Immature natural killer cell (primary cell): Measurements from ENCODE around the gene RAI2. TPM values are rescaled to one million over a fixed set of nuclear protein-coding genes. Genes with fewer than 3 reads are reported as not detected.

Experiments used
- DNase-seq, 3 donors: peaks; one replicate each; pipeline ENCODE4 v3.0.0; 2022; ENCODE audit warnings: mixed read lengths in 1 of 3
- H3K27ac Mint-ChIP-seq, 6 donors: one replicate each; pipeline ENCODE4 v1.8.0; 2020; ENCODE audit warnings: mixed read lengths in 6 of 6, mild to moderate bottlenecking in 5 of 6, inconsistent platforms in 4 of 6, moderate library complexity in 3 of 6
- H3K27me3 Mint-ChIP-seq, 3 donors: one replicate each; pipeline ENCODE4 v1.8.0; 2020 to 2021; ENCODE audit warnings: low read depth in 3 of 3, mild to moderate bottlenecking in 3 of 3, mixed read lengths in 3 of 3, moderate library complexity in 3 of 3, inconsistent platforms in 1 of 3
- H3K36me3 Mint-ChIP-seq, 3 donors: one replicate each; pipeline ENCODE4 v1.8.0; 2020; ENCODE audit warnings: mixed read lengths in 3 of 3, inconsistent platforms in 2 of 3, mild to moderate bottlenecking in 2 of 3
- H3K4me1 Mint-ChIP-seq, 2 donors: one replicate each; pipeline ENCODE4 v1.8.0; 2020; ENCODE audit warnings: inconsistent platforms in 2 of 2, mild to moderate bottlenecking in 2 of 2, mixed read lengths in 2 of 2, moderate library complexity in 1 of 2
- H3K4me3 Mint-ChIP-seq, 5 donors: one replicate each; pipeline ENCODE4 v1.8.0; 2020; ENCODE audit warnings: mild to moderate bottlenecking in 5 of 5, mixed read lengths in 5 of 5, inconsistent platforms in 3 of 5, moderate library complexity in 3 of 5
- H3K9me3 Mint-ChIP-seq, 6 donors: one replicate each; pipeline ENCODE4 v1.8.0; 2020; ENCODE audit warnings: mild to moderate bottlenecking in 6 of 6, mixed read lengths in 6 of 6, inconsistent platforms in 4 of 6, moderate library complexity in 3 of 6
- polyA plus RNA-seq, 3 donors: library from polyadenylated mRNA; unstranded; fragments of 300-500 nt; fragmentation: Illumina TruSeq; gene quantifications; one replicate each; pipeline ENCODE4 v1.2.3, GENCODE V29; 2021

RAI2 gene
- polyA plus RNA-seq, 3 donors from 2014 or later = not detected

DNA sequence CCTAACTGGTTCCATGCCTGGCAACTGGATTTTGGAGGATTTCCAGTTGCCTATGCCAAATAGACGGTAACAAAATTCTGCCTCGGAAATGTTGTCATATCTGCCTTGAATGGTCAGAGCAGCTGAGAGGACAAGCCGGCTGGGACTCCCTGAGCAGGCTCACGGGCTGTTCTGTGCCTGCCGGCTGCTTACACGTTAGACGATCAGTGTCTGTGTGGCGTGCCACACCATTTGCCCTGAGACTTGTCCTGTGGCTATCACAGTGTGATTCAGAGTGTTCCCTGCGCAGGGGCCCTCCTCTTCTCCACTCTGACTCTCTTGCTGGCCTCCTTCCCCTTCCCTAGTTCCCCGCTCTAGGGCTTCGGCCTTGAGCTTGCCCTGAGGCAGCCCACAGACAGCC is 42.4 kb downstream of the RAI2 start:
- H3K9me3 Mint-ChIP-seq = no peaks in the 10 kb centered on the region
- H3K27me3 Mint-ChIP-seq = peaks cover 0 to 2% (median 0%) of the 10 kb centered on the region in 3 donors
- DNase-seq = no peak
- H3K36me3 Mint-ChIP-seq = no peaks in the 10 kb centered on the region
- no peak overlapping the region for H3K4me3 Mint-ChIP-seq
- H3K4me1 Mint-ChIP-seq = no peaks in the 10 kb centered on the region
- H3K27ac Mint-ChIP-seq = no peak overlapping the region

DNA sequence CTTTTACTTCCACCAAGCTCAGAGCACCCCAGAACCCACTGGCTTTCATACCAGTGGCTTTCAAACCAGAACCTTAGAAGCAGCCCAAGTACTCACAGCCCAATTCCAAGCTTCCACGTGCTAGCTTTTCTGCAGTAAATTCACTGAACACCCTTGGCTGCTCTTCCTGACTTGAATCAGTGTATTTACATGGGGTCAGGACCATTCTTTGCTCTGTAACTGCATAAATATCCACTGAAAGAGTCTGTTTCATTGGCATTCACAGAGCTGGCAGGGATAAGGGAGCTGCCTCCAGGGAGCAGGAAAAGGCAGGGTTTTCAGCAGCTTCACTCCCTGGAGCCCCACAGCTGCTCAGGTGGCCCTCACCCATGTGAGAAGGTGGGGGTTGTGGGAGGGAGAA is 43.8 kb downstream of the RAI2 start:
- H3K9me3 Mint-ChIP-seq = peaks cover 0 to 2% (median 0%) of the 10 kb centered on the region in 6 donors
- H3K27ac Mint-ChIP-seq = no peak overlapping the region
- no peaks in the 10 kb centered on the region for H3K4me1 Mint-ChIP-seq
- no peak for DNase-seq
- H3K4me3 Mint-ChIP-seq = no peak overlapping the region
- peaks cover 0 to 4% (median 4%) of the 10 kb centered on the region in 3 donors for H3K27me3 Mint-ChIP-seq
- no peaks in the 10 kb centered on the region for H3K36me3 Mint-ChIP-seq

- DNase-seq = no peak
- no peaks in the 10 kb centered on the region for H3K4me1 Mint-ChIP-seq
- no peaks in the 10 kb centered on the region for H3K36me3 Mint-ChIP-seq
- H3K27me3 Mint-ChIP-seq = peaks cover 0 to 4% (median 4%) of the 10 kb centered on the region in 3 donors
- H3K9me3 Mint-ChIP-seq = peaks cover 0 to 2% (median 0%) of the 10 kb centered on the region in 6 donors
- no peak overlapping the region for H3K27ac Mint-ChIP-seq
- no peak overlapping the region for H3K4me3 Mint-ChIP-seq
Observed at GRCh38 chrX:17814557-17814956, 46.5 kb downstream of the RAI2 start.

GRCh38 chrX:17814059-17814458 is 47.0 kb downstream of the RAI2 start:
- H3K9me3 Mint-ChIP-seq = peaks cover 0 to 2% (median 0%) of the 10 kb centered on the region in 6 donors
- H3K27me3 Mint-ChIP-seq = peaks cover 0 to 4% (median 4%) of the 10 kb centered on the region in 3 donors
- DNase-seq = no peak
- H3K4me1 Mint-ChIP-seq = no peaks in the 10 kb centered on the region
- no peak overlapping the region for H3K27ac Mint-ChIP-seq
- H3K4me3 Mint-ChIP-seq = no peak overlapping the region
- no peaks in the 10 kb centered on the region for H3K36me3 Mint-ChIP-seq

DNA sequence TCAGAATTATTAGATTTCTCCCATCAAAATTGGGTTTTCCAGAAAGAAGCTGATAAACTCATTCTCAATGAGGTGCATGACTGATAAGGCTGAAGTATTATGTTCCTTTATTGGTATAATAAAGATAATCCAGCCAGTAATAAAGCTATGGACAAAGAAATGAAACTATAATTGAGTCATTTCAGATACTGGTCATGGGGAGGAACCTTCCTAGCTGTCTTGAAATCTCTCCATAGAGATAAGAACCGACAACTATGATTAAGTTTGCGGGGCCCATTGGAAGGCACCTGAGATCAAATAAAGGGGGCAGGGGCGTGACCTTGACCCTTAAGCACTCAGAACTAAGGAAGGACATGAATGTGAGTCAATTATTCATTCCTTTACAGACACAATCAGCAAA is 47.8 kb downstream of the RAI2 start:
- Mint-ChIP-seq H3K27me3 (peaks cover 0 to 4% (median 4%) of the 10 kb centered on the region in 3 donors), H3K4me1 (no peaks in the 10 kb centered on the region), H3K9me3 (peaks cover 0 to 2% (median 0%) of the 10 kb centered on the region in 6 donors), H3K27ac (no peak overlapping the region), H3K36me3 (no peaks in the 10 kb centered on the region), H3K4me3 (no peak overlapping the region)
- no peak for DNase-seq

- Mint-ChIP-seq H3K4me3 (no peak overlapping the region), H3K9me3 (peaks cover 0 to 2% (median 0%) of the 10 kb centered on the region in 6 donors), H3K4me1 (no peaks in the 10 kb centered on the region), H3K36me3 (no peaks in the 10 kb centered on the region), H3K27ac (no peak overlapping the region), H3K27me3 (peaks cover 0 to 4% (median 4%) of the 10 kb centered on the region in 3 donors)
- no peak for DNase-seq
Observed at GRCh38 chrX:17812763-17813162, 48.3 kb downstream of the RAI2 start.

- no peaks in the 10 kb centered on the region for H3K4me1 Mint-ChIP-seq
- DNase-seq = no peak
- H3K4me3 Mint-ChIP-seq = no peak overlapping the region
- H3K27me3 Mint-ChIP-seq = peaks cover 0 to 10% (median 2%) of the 10 kb centered on the region in 3 donors
- no peak overlapping the region for H3K27ac Mint-ChIP-seq
- peaks cover 0 to 2% (median 0%) of the 10 kb centered on the region in 6 donors for H3K9me3 Mint-ChIP-seq
- H3K36me3 Mint-ChIP-seq = no peaks in the 10 kb centered on the region
Observed at GRCh38 chrX:17809984-17810383, 51.1 kb downstream of the RAI2 start.

DNA sequence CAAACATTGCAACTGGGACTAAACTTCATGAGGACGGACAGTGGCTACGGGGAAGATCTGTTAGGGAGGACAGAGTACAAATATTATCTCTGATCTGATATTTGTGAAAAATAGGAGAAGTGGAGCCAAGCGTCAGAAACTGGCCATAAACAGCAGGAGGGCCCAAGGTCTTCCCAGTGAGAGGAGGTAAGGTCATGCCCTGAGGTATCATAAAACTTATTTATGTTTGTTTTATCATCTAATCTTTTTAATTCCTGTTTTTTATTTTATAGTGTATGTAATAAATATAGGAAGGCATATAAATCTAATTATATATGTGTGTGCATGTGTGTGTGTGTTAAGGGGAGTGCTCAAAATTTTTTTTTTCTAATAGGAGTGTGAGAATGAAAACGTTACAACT is 51.8 kb downstream of the RAI2 start:
- H3K4me3 Mint-ChIP-seq = no peak overlapping the region
- H3K4me1 Mint-ChIP-seq = no peaks in the 10 kb centered on the region
- H3K9me3 Mint-ChIP-seq = peaks cover 0 to 2% (median 0%) of the 10 kb centered on the region in 6 donors
- DNase-seq = no peak
- H3K36me3 Mint-ChIP-seq = no peaks in the 10 kb centered on the region
- H3K27ac Mint-ChIP-seq = no peak overlapping the region
- peaks cover 0 to 10% (median 2%) of the 10 kb centered on the region in 3 donors for H3K27me3 Mint-ChIP-seq

DNA sequence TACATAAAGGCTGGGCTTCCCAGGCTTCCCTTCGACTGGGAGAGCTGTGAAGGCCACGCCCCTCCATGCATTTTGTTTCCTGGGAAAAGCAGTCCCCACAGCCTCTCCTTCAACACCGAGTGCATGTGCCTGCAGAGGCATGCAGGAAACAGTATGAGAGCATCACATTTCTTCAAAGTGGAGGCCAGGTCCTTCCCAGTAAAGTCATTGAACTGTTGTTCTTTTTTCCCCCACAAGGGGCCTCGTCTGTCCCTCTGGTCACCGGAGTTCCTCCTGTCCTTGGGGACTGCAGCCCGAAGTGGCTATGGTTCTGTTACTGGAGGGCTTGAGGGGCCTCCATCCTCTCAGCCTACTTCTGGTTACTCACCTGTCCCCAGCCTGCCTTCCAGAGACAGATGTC is 56.0 kb downstream of the RAI2 start:
- Mint-ChIP-seq H3K27ac (no peak overlapping the region), H3K9me3 (no peaks in the 10 kb centered on the region), H3K4me3 (no peak overlapping the region), H3K4me1 (no peaks in the 10 kb centered on the region), H3K36me3 (no peaks in the 10 kb centered on the region), H3K27me3 (peaks cover 0 to 12% (median 0%) of the 10 kb centered on the region in 3 donors)
- no peak for DNase-seq

DNA sequence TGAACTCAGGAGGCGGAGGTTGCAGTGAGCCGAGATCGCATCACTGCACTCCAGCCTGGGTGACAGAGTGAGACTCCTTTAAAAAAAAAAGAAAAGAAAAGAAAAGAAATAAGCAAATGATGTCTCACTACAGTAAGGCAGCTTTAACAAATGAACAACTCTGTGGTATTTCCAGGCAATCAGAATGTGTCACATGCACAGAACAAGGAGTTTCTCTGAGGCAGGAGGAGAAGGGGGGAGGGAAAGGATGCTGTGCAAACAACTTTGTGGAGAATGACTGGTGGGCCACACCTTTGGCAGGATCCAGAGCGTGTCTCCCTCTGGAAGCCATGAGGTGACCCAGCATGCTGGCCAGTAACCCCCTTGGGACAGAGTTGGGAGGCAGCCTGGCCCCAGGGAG is 57.6 kb downstream of the RAI2 start:
- peaks cover 0 to 12% (median 0%) of the 10 kb centered on the region in 3 donors for H3K27me3 Mint-ChIP-seq
- no peak for DNase-seq
- H3K4me1 Mint-ChIP-seq = no peaks in the 10 kb centered on the region
- no peaks in the 10 kb centered on the region for H3K9me3 Mint-ChIP-seq
- H3K27ac Mint-ChIP-seq = no peak overlapping the region
- H3K36me3 Mint-ChIP-seq = no peaks in the 10 kb centered on the region
- no peak overlapping the region for H3K4me3 Mint-ChIP-seq

DNA sequence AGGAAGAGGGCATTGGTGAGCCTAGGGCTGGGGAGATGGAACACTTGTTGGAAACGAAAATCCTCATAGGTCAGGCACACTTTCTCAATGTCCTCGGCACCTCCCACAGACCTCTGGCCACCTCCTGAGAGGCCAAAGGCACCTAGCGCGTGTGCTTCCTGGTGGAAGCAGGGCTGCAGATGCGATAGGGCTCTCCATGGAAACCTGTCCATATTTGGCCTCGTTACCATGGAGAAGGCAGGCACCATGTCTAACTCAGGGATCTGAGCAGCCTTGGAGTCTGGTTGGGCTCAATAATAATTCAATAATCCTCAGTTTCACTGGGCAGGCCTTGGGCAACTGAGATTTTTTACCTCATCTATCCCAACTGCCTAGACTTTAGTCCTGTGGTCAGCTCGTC is 58.3 kb downstream of the RAI2 start:
- DNase-seq = no peak
- Mint-ChIP-seq H3K36me3 (no peaks in the 10 kb centered on the region), H3K4me1 (no peaks in the 10 kb centered on the region), H3K27ac (no peak overlapping the region), H3K4me3 (no peak overlapping the region), H3K9me3 (no peaks in the 10 kb centered on the region), H3K27me3 (peaks cover 0 to 12% (median 0%) of the 10 kb centered on the region in 3 donors)

DNA sequence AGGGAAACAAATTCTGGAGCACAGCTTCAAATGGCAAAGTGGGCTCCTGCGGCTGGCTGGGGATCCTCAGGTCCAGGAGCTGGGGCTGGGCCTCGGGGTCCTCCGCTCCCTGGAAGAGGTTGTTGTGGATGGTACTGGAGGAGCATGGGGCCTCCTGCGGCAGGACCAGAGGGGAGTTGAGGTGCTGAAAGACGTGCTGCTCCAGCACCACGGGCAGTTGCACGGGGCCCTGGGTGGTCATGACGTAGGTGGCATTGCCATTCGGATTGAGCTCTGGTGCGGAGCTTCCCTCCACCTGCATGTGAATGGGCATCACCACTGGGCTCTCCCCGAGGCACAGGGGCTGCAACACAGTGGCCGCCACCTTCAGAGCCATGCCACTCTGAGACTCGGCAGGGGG is 59.7 kb downstream of the RAI2 start:
- Mint-ChIP-seq H3K9me3 (no peaks in the 10 kb centered on the region), H3K27ac (no peak overlapping the region), H3K27me3 (peaks cover 0 to 6% (median 0%) of the 10 kb centered on the region in 3 donors), H3K36me3 (no peaks in the 10 kb centered on the region), H3K4me3 (no peak overlapping the region), H3K4me1 (no peaks in the 10 kb centered on the region)
- DNase-seq = no peak

DNA sequence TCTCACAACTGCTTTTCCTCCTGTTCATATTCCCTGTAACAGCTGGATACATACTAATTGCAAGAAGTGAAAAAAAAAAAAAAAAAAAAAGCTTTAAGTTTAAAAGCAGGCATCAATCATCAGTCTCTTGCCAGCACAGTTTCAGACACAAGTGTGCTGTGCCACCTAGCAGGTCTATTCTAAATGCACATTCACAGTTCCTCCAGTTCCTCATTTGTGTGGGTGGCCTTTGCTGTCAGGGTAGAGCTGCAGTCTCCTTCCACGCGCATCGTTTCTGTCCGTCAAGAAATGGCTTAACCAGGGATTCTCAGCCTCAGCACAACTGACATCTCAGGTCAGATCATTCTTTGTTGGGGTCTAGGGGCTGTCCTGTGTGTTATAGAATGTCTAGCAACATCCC is 62.2 kb downstream of the RAI2 start:
- H3K9me3 Mint-ChIP-seq = no peaks in the 10 kb centered on the region
- H3K36me3 Mint-ChIP-seq = no peaks in the 10 kb centered on the region
- H3K4me3 Mint-ChIP-seq = no peak overlapping the region
- H3K4me1 Mint-ChIP-seq = no peaks in the 10 kb centered on the region
- no peak for DNase-seq
- H3K27ac Mint-ChIP-seq = no peak overlapping the region
- H3K27me3 Mint-ChIP-seq = peaks cover 0 to 6% (median 3%) of the 10 kb centered on the region in 3 donors

- Mint-ChIP-seq H3K36me3 (no peaks in the 10 kb centered on the region), H3K9me3 (no peaks in the 10 kb centered on the region), H3K4me1 (no peaks in the 10 kb centered on the region), H3K27me3 (peaks cover 3 to 11% (median 4%) of the 10 kb centered on the region in 3 donors), H3K4me3 (no peak overlapping the region), H3K27ac (no peak overlapping the region)
- no peak for DNase-seq
Observed at GRCh38 chrX:17792826-17793225, 68.3 kb downstream of the RAI2 start.

GRCh38 chrX:17788956-17789562 is 72.0 kb downstream of the RAI2 start:
- Mint-ChIP-seq H3K27me3 (peaks cover 3 to 13% (median 3%) of the 10 kb centered on the region in 3 donors), H3K4me3 (no peak overlapping the region), H3K4me1 (no peaks in the 10 kb centered on the region), H3K36me3 (no peaks in the 10 kb centered on the region), H3K27ac (no peak overlapping the region), H3K9me3 (peaks cover 0 to 2% (median 0%) of the 10 kb centered on the region in 6 donors)
- DNase-seq = no peak
